SK-N-MC (cell line): ENCODE measurements around the gene AP3S2.

Experiments
- EZH2 ChIP-seq: fragments of 200-600 bp; sonication (generic); IDR thresholded peaks from one replicate; pipeline ENCODE4 v1.6.1; 2017; ENCODE audit warnings: antibody characterized with exemption
- FOXP2 ChIP-seq: optimal IDR thresholded peaks from 2 replicates; pipeline ENCODE3; 2011; ENCODE audit warnings: mild to moderate bottlenecking, moderate library complexity; ENCODE audit not compliant: insufficient read depth; ENCODE audit errors: extremely low read length, control extremely low read depth

DNA sequence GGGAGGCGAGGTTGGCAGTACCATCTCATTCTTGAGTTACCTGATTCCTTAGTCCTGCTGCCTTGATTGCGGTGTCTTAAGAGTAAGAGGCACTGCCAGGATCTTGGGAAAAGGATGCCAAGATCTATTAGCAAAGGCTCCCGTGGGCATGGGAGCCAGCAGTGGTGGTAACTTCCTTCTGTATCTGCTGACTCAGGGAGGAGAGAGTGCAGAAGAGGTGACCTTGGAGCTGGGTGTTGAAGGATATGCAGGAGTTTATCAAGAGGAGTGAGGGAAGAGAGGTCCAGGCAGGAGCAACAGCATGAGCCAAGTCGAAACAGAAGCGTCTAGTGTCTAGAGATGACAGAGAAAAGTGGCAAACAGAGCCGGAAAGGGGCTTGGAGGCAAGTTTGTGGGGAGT, 113.2 kb downstream of the AP3S2 start:
- TF ChIP-seq EZH2 (no peak), FOXP2 (no peak)
